Ovary (tissue), 9 donors: Measurements from ENCODE around the gene AFG3L2. TPM values are rescaled to one million over a fixed set of nuclear protein-coding genes. Genes with fewer than 3 reads are reported as not detected.

Source experiments
- DNase-seq, 5 donors: peaks; one replicate each; pipeline ENCODE4 v3.0.0-alpha.2; 2019 to 2020
- H3K27ac ChIP-seq, 2 donors: fragments of 200-600 bp; one replicate each; pipeline versions ENCODE4 v1.5.1 to v1.8.0; 2019 to 2022
- H3K27me3 ChIP-seq: fragments of 200-600 bp; one replicate; pipeline ENCODE4 v1.8.0; 2022
- H3K36me3 ChIP-seq: fragments of 200-600 bp; sonication (generic); one replicate; pipeline ENCODE4 v1.5.1; 2019
- H3K4me1 ChIP-seq: one replicate; pipeline ENCODE4 v1.8.1; 2013; ENCODE audit warnings: mild to moderate bottlenecking, moderate library complexity; ENCODE audit not compliant: insufficient read depth
- H3K4me3 ChIP-seq: fragments of 200-600 bp; sonication (generic); one replicate; pipeline ENCODE4 v1.5.1; 2017
- H3K9me3 ChIP-seq, 2 donors: fragments of 200-600 bp in 1 of 2; sonication (generic) in 1 of 2; one replicate each; pipeline versions ENCODE4 v1.5.1 to v1.8.1; 2013 to 2019; ENCODE audit warnings: mild to moderate bottlenecking in 1 of 2, moderate library complexity in 1 of 2
- EP300 ChIP-seq: sonication (generic); formaldehyde crosslinking; IDR thresholded peaks from one replicate; pipeline ENCODE4 v1.6.1; 2017; ENCODE audit warnings: antibody characterized with exemption
- POLR2A ChIP-seq: fragments of 450-650 bp; IDR thresholded peaks from one replicate; pipeline ENCODE4 v1.6.1; 2017; ENCODE audit warnings: antibody characterized with exemption, mild to moderate bottlenecking, moderate library complexity
- WGBS, 3 donors: extraction: QIAGEN DNeasy Blood & Tissue Kit in 1 of 3; methylation state at CpG; one replicate each; pipeline versions ENCODE4 v1.1.5 to v1.1.7; 2013 to 2017; 5-methylcytosine and 5-hydroxymethylcytosine counted together
- intact Hi-C, 4 donors: fragments of 100-400 bp; cut with DNase I; formaldehyde crosslinking; loops; one replicate each; pipeline versions ENCODE4 v1.11.0 to v1.15.1; 2022 to 2023
- polyA plus RNA-seq, 2 donors: library from polyadenylated mRNA; stranded (reverse); fragments of 200-250 nt in 1 of 2; fragments of 350-450 nt in 1 of 2; fragmentation: Illumina TruSeq in 1 of 2; extraction: RNeasy Lipid Tissue Mini Kit (QIAGEN cat#74804) in 1 of 2; gene quantifications; one replicate each; pipeline ENCODE4 v1.2.3, GENCODE V29; 2013 to 2014
- total RNA-seq, 7 donors: library from RNA; depleted of rRNA in 2 of 7; stranded (reverse); fragments of >200 nt in 2 of 7; fragmentation: NEBNext Ultra II Directional in 3 of 7; extraction: Animal tissue kit (Norgen Biotek cat#: 25700) in 3 of 7; gene quantifications; one replicate each; pipeline versions ENCODE4 v1.1.0 to v1.2.4, GENCODE V29; 2016 to 2023
- TF ChIP-seq, protein P1 (sequence below), 3 donors: fragments of 450-650 bp in 2 of 3; fragments of 200-600 bp in 1 of 3; IDR thresholded peaks; one replicate each; pipeline versions ENCODE4 v1.5.1 to v1.8.0; 2016 to 2022; ENCODE audit warnings: antibody characterized with exemption in 3 of 3, mild to moderate bottlenecking in 1 of 3
- donor health status: DM: no; HTN: no; CAD: no; lungs with moderate emphysema.
- donor health status: DM: no; HTN: no; CAD: no.
- donor health status: Bipolar disorder and iron deficiency.
- donor health status: DM: yes; HTN: yes; CAD: no.
- donor health status: DM: no; HTN: no; CAD: no.
- donor health status: DM: yes; HTN: yes; CAD: no.

Gene AFG3L2
- total and polyA plus RNA-seq, 9 donors = 28.3 to 42.5 (median 34.9) TPM

DNA sequence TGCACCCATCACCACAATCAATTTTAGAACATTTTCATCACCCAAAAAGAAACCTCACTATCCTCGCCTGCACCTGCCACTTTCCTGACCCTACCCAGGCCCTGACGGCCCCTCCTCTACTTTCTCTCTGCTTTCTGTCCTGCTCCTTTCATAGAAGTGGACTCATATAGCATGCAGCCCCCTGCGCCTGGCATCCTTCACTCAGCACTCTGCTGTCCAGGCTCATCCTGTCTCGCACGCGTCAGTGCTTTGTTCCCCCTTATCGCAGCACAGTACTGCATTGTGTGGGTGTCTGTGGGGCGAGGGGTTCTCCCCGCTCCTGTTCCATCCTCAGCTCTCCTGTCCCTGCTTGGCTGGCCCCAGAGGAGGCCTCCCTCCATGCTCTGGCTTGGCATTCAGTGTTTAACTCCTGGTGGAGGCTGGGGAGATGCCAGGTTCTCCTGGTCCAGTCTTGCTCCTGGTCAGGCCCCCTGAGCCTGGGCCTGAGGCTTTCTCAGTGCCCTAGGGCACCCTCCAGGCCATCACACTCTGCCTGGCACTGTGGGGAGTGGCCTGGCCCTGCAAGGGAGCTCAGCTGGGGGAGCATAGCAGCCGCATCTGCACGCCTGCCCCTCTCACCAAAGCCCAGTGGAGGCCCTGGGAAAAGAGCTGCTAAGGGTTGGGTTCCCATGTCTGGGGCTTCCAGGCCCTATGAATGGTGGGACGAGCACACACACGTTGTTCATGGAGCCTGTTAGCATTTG lies 75.6 kb downstream of the AFG3L2 start:
- DNase-seq = peak in 1 of 5 donors; percentile 9
- Histone ChIP-seq H3K4me3 (no peak overlapping the region), H3K27me3 (no peaks in the 10 kb centered on the region), H3K27ac (no peak overlapping the region), H3K9me3 (no peaks in the 10 kb centered on the region), H3K36me3 (no peaks in the 10 kb centered on the region), H3K4me1 (no peaks in the 10 kb centered on the region)
- intact Hi-C loops = no loop called here
- TF ChIP-seq POLR2A (no peak), EP300 (no peak)
- TF ChIP-seq, protein P1, sequence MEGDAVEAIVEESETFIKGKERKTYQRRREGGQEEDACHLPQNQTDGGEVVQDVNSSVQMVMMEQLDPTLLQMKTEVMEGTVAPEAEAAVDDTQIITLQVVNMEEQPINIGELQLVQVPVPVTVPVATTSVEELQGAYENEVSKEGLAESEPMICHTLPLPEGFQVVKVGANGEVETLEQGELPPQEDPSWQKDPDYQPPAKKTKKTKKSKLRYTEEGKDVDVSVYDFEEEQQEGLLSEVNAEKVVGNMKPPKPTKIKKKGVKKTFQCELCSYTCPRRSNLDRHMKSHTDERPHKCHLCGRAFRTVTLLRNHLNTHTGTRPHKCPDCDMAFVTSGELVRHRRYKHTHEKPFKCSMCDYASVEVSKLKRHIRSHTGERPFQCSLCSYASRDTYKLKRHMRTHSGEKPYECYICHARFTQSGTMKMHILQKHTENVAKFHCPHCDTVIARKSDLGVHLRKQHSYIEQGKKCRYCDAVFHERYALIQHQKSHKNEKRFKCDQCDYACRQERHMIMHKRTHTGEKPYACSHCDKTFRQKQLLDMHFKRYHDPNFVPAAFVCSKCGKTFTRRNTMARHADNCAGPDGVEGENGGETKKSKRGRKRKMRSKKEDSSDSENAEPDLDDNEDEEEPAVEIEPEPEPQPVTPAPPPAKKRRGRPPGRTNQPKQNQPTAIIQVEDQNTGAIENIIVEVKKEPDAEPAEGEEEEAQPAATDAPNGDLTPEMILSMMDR (IDR thresholded peaks at IDR 0.05) = no peak
- WGBS, 3 donors = 84 to 91% (median 84%) methylated on average over 13 of the region's 13 CpGs

DNA sequence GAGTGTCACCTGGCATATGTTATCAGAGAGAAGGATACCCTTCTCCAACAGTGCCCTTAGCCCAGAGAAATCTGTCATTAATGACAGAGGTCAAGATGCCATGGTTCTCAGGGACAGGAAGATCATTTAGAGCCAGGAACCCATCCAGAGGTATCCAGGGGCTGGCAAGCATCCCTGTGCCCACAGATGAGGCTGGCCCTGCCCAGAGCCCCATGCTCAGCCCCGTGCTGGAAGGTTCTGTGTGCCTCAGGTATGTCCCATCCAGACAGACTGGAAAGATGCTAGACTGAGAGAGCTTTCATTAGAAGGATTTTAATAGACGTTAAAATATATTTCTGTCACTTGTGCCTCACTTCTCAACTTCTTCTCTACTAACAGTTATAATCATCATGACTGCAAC lies 77.2 kb downstream of the AFG3L2 start:
- Histone ChIP-seq H3K4me3 (no peak overlapping the region), H3K27ac (no peak overlapping the region), H3K4me1 (no peaks in the 10 kb centered on the region), H3K27me3 (no peaks in the 10 kb centered on the region), H3K36me3 (no peaks in the 10 kb centered on the region), H3K9me3 (no peaks in the 10 kb centered on the region)
- DNase-seq = no peak
- intact Hi-C loops = no loop called here
- 80 to 83% (median 83%) methylated on average over 2 of the region's 2 CpGs for WGBS, 3 donors
- TF ChIP-seq EP300 = no peak
- no peak for TF ChIP-seq POLR2A
- TF ChIP-seq, protein P1 (IDR thresholded peaks at IDR 0.05) = no peak

DNA sequence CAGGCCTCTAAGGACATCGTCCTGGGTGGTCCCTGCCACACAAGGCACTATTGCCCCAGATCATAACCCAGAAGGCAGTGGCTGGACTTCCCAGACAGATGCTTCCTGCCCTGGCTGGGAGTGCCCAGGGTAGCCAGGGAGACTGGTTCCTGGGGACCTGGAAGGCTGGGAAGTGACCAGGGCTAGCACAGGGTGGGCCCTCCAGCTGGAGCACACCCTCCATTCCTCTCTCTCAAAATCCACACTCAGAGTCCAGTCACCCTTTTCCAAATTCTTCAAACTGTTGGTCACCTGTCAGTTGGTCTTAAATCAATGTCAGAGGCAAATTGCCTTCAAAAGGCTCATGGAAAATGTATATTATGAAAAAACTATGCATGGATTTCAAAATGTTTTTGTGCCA lies 80.6 kb downstream of the AFG3L2 start:
- intact Hi-C loops = no loop called here
- H3K9me3 ChIP-seq = no peaks in the 10 kb centered on the region

DNA sequence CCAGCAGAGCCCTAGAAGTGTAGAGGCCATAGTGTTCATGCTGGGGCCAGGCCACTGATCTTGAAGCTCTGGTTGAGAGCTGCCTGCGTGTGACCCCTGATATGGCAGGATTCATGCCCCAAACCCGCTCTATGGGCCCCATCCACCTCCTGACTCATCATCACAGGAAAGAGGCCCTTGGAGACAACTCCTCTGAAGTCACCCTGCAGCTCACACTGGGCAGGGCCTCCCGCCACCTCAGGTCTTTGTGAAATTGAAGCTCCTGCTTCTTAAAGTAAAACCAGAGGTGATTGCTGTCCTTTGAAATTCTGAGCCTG lies 81.0 kb downstream of the AFG3L2 start:
- Histone ChIP-seq H3K36me3 (no peaks in the 10 kb centered on the region), H3K4me3 (no peak overlapping the region), H3K9me3 (no peaks in the 10 kb centered on the region), H3K27ac (no peak overlapping the region), H3K4me1 (no peaks in the 10 kb centered on the region), H3K27me3 (no peaks in the 10 kb centered on the region)
- TF ChIP-seq EP300 (no peak), POLR2A (no peak)
- TF ChIP-seq, protein P1 (IDR thresholded peaks at IDR 0.05) = no peak
- DNase-seq = no peak
- intact Hi-C loops = no loop called here
- 91 to 100% (median 95%) methylated on average over 3 of the region's 3 CpGs for WGBS, 3 donors

More for the DNA sequence above, 80.6 kb downstream of the AFG3L2 start:
- no peaks in the 10 kb centered on the region for H3K36me3 ChIP-seq
- 78 to 88% (median 78%) methylated on average over 1 of the region's 1 CpG for WGBS, 3 donors
- H3K27ac ChIP-seq = no peak overlapping the region
- no peaks in the 10 kb centered on the region for H3K27me3 ChIP-seq
- H3K4me1 ChIP-seq = no peaks in the 10 kb centered on the region
- no peak for DNase-seq
- no peak overlapping the region for H3K4me3 ChIP-seq
- TF ChIP-seq, protein P1 (IDR thresholded peaks at IDR 0.05) = no peak
- no peak for TF ChIP-seq POLR2A
- no peak for TF ChIP-seq EP300
